ENCODE measurements around the gene FCSK. TPM values are rescaled to one million over a fixed set of nuclear protein-coding genes. Genes with fewer than 3 reads are reported as not detected.

The FCSK gene
- total and polyA plus RNA-seq, 2 of the 13 experiments (the other 11 are each of a cell fraction or from before 2014, with no cell fraction given), result 9.1 to 19.2 TPM

DNA sequence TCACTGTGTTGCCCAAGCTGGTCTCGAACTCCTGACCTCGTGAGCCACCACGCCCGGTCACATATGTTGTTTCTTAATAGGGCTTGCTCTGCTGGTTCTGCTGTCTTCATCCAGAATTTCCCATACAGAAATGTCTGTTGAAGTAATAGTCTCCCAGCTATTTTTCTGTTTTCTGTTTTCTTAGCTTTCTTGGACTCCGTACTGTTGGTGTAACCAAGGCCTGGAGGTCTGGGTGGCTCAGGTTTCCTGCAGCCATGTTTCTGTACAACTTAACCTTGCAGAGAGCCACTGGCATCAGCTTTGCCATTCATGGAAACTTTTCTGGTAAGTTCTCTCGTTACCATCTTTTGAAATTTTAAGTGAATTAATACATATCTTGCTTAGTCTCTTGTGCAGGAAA is 72.0 kb downstream of the FCSK start (continued):
- TF ChIP-seq, protein P1, sequence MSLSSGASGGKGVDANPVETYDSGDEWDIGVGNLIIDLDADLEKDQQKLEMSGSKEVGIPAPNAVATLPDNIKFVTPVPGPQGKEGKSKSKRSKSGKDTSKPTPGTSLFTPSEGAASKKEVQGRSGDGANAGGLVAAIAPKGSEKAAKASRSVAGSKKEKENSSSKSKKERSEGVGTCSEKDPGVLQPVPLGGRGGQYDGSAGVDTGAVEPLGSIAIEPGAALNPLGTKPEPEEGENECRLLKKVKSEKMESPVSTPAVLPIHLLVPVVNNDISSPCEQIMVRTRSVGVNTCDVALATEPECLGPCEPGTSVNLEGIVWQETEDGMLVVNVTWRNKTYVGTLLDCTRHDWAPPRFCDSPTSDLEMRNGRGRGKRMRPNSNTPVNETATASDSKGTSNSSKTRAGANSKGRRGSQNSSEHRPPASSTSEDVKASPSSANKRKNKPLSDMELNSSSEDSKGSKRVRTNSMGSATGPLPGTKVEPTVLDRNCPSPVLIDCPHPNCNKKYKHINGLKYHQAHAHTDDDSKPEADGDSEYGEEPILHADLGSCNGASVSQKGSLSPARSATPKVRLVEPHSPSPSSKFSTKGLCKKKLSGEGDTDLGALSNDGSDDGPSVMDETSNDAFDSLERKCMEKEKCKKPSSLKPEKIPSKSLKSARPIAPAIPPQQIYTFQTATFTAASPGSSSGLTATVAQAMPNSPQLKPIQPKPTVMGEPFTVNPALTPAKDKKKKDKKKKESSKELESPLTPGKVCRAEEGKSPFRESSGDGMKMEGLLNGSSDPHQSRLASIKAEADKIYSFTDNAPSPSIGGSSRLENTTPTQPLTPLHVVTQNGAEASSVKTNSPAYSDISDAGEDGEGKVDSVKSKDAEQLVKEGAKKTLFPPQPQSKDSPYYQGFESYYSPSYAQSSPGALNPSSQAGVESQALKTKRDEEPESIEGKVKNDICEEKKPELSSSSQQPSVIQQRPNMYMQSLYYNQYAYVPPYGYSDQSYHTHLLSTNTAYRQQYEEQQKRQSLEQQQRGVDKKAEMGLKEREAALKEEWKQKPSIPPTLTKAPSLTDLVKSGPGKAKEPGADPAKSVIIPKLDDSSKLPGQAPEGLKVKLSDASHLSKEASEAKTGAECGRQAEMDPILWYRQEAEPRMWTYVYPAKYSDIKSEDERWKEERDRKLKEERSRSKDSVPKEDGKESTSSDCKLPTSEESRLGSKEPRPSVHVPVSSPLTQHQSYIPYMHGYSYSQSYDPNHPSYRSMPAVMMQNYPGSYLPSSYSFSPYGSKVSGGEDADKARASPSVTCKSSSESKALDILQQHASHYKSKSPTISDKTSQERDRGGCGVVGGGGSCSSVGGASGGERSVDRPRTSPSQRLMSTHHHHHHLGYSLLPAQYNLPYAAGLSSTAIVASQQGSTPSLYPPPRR (CRISPR knock-in tag; IDR thresholded peaks at IDR 0.05; ENCODE audit: borderline replicate concordance), result no peak
- TF ChIP-seq SYNCRIP (IDR thresholded peaks at IDR 0.05; ENCODE audit: insufficient read depth, low read depth, low read length) (no peak), ARNT2 (CRISPR knock-in tag; IDR thresholded peaks at IDR 0.05; ENCODE audit: low read depth) (no peak), RARG (CRISPR knock-in tag; IDR thresholded peaks at IDR 0.05; ENCODE audit: low read depth) (no peak), ATM (IDR thresholded peaks at IDR 0.05; ENCODE audit: borderline replicate concordance) (no peak), ZNF564 (CRISPR knock-in tag; IDR thresholded peaks at IDR 0.05) (no peak), RARA (CRISPR knock-in tag; IDR thresholded peaks at IDR 0.05) (0 out of 2 replicates have a peak, but pooled peaks have one; percentile 5), PLRG1 (conservative IDR thresholded peaks at IDR 0.05) (no peak), ZNF816 (CRISPR knock-in tag; IDR thresholded peaks at IDR 0.05; ENCODE audit: borderline replicate concordance) (no peak), HNRNPH1 (optimal IDR thresholded peaks at IDR 0.05; ENCODE audit: low read depth, low read length) (no peak), SIX1 (CRISPR knock-in tag; IDR thresholded peaks at IDR 0.05; ENCODE audit: borderline replicate concordance) (peak; percentile 68; the same call in 1 of the 2 replicates), MZF1 (CRISPR knock-in tag; IDR thresholded peaks at IDR 0.05; ENCODE audit: borderline replicate concordance) (no peak)

Data from HepG2 (cell line).